Ovary (tissue), 3 donors: ENCODE results near the gene MDP1.

Experiments
- CTCF ChIP-seq, 3 donors: fragments of 450-650 bp in 2 of 3; fragments of 200-600 bp in 1 of 3; IDR thresholded peaks; one replicate each; pipeline versions ENCODE4 v1.5.1 to v1.8.0; 2016 to 2022; ENCODE audit warnings: antibody characterized with exemption in 3 of 3, mild to moderate bottlenecking in 1 of 3
- EP300 ChIP-seq: sonication (generic); formaldehyde crosslinking; IDR thresholded peaks from one replicate; pipeline ENCODE4 v1.6.1; 2017; ENCODE audit warnings: antibody characterized with exemption
- donor health status: DM: no; HTN: no; CAD: no.

GRCh38 chr14:24247422-24247821 is 31.6 kb upstream of the MDP1 start:
- TF ChIP-seq CTCF (IDR thresholded peaks at IDR 0.05) (no peak), EP300 (no peak)
